NK-92 (cell line): ENCODE results near the gene LNX1.
"Not testable (repeated sequence)": the region's sequence is repeated elsewhere in the genome, so short reads cannot be mapped to it uniquely, and the experiment has no call there.

Experiments
- DNase-seq: peaks from one replicate; lab custom pipeline; 2025; ENCODE audit not compliant: unreplicated experiment; lab: John Stamatoyannopoulos, UW

Gene LNX1

DNA sequence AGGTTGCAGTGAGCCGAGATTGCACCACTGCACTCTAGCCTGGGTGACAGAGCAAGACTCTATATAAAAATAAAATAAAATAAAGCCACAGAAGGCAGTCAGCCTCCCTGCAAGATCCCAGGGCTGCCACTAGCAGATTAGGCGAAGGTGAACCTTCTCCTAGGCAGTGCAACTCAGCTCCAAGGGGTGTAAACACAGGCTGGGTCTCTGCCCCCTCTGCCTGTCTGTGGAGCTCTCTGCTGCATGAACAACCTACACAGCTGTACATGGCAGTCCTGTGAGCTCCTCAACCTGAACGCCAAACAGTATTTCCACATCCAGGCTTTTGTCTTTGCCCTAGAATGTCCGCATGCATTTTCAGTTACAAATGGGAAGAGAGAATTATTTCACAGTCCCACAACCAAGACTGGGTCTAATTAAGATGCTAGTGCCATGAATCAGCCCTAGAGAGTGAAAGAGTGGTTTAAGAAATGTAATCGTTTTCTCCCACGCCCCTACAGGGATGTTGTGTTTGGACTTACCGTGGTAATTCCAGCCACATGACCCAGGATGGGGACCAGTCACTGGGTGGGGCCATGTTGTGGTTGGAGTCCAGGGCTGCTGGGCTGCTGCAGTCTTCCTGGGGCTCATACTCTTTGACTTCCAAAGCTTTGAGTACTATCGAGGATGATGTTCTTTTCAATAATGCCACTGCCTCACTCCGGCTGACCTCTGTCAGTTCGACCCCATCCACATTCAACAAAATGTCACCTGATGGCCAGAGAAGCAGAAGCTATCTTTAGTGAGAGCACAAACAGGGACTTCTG is 114.9 kb downstream of the LNX1 start:
- no peak for DNase-seq

DNA sequence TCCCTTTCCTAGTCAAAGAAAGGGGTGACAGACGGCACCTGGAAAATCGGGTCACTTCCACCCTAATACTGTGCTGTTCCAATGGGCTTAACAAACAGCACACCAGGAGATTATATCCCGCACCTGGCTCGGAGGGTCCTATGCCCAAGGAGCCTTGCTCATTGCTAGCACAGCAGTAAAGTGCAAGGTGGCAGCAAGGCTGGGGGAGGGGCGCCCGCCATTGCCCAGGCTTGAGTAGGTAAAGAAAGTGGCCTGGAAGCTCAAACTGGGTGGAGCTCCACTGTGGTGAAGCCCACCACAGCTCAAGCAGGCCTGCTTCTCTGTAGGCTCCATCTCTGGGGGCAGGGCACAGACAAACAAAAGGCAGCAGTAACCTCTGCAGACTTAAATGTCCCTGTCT is 124.7 kb downstream of the LNX1 start:
- not testable (repeated sequence) for DNase-seq

DNA sequence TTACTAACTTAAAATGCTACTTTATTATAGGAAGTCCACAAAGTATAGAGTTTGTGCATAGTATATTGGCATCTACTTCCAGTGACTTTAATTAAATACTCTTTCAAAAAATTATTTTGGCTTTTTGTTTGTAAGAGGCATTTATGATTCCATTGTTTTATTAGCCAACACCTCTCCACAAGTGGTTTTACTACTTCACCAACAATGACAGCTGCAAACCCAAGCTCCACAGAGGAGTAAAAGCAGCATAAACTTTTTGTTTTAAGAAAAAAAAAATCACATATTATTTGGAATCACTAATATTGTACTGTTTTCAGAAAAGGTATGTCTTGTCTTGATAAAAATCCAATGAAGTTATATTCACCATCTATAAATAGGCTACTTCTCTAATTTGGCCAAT is 125.4 kb downstream of the LNX1 start:
- DNase-seq = no peak

DNA sequence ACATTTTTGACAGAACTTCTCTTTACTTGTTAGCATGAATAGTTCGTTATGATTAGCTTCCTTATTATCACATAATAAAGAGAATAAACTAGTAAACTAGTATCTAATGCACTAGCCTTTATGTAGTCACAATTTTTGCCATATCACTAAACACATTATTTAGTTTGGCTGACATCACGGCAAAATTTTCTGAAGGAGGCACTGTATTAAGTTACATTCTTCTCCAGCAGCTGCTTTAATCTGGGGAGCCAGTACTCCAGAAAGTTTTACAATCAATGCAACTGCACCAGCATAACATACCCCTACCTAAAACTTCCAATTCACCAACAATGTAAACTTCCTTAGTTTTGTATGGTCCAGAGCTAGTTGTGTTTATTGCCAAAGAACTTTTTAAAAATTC is 126.0 kb downstream of the LNX1 start:
- DNase-seq = no peak

DNA sequence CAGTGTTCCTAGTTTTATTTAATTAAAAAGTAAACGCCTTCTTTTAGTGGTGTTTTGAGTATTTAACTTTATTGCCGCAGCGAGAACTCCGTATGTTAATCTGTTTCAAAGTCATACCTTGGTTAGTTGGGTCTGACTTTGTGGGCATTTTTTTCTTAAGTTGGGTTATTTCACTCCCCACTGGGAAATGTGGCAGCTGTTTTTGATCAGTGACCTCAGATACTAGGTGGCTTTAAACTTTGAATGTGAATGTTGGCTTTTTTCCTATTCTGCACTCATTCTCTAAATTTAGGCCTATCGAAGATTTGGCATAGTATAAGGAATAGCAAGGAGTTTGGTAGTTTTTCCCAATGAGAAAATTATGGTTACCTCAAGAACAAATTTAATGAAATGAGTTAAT is 127.9 kb downstream of the LNX1 start:
- no peak for DNase-seq

DNA sequence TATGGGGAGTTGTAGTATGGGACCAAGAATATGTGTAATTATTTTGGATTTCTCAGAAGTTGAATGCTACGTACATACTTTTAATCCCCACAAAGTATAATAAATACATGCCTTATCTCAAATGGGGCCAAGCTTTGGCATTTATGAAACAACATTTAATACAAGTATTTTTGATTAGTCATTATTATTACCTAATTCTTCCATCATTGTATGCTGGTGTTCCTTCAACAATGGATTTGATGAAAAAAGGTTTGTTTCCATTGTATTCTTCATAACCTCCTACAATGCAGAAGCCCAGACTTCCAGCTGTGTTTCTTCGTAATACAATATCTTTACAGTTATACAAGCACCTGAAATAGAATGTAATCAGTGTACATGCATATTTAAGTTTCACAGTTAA is 130.0 kb downstream of the LNX1 start:
- DNase-seq = no peak

DNA sequence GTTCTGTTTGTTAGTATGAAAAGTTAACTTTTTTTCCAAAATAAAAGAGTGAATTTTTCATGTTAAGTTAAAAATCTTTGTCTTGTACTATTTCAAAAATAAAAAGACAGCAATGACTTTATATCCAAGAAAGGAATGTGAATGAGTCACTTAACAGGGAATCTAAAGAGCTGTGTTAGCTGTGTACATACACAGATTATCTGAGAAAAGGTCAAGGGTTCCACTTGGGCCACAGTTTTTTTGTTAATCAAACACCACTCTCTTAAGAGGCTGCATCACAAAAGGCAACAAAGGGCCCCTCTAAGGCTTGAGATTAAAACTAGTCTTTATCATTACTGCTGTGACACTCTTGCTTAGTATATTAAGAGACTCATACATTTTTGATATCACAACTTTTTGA is 131.7 kb downstream of the LNX1 start:
- DNase-seq = no peak

DNA sequence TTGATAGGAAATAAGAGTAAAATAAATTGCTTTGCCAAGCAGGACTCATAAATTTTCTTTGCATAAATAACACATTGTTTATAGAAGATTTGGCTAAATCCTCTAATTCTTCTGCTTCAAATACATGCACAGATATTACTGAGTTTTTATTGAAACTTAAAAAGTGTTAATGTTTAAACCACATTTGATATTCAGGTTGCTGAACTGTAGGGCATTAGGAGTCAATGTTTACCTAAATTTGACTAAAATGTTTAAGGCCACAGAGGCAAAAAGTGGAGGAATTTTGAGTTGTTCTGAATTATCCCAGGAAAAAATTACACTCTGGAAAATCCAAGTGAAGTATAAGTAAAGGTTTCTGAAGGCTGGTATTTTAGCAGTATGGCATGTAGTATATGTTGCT is 135.1 kb downstream of the LNX1 start:
- DNase-seq = no peak

DNA sequence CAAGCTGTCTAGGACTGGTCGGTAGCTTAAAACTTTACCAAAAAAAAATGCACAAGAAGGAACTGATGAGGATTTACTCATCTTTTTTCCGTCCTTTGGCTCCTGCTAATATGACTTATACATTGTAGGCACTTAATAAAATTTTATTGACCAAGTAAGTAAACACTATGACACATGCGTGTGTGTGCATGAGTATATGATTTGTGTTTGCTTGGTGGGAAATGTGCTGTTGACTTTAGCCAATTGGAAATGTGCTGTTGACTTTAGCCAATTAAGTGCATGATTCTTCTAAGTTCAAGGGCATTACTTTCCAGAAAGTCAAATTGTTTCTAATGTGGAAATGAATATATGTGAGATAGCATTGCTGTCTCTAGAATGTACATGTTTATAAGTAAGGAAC is 135.5 kb downstream of the LNX1 start:
- DNase-seq = no peak

DNA sequence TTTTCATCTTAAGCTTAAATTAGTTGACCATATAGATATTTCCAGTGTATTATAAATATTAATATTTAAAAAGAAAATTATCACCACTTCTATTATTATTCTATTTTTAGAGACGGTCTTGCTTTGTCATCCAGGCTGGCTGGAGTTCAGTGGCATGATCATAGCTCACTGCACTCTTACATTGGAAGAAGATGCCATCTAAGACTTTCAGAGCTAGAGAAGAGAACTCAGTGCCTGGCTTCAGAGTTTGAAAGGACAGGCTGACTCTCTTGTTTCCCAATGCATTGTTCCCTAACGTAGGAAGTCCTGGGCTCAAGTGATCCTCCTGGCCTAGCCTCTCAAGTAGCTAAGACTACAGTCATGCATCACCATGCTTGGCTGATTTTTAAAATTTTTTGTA is 137.9 kb downstream of the LNX1 start:
- no peak for DNase-seq

DNA sequence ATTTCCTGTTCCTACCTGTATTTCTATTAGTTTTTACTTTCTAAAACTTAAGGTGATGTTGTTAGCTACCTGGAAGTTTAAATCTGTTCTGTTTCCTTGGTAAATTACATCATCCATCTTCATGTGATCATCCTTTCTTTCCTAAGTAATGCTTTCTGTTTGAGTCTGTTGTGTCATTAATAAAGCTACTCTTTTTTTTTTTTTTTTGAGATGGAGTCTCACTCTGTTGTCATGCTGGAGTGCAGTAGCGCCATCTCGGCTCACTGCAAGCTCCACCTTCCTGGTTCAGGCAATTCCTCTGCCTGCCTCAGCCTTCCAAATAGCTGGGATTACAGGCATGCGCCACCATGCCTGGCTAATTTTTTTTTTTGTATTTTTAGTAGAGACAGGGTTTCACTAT is 140.5 kb downstream of the LNX1 start:
- no peak for DNase-seq

DNA sequence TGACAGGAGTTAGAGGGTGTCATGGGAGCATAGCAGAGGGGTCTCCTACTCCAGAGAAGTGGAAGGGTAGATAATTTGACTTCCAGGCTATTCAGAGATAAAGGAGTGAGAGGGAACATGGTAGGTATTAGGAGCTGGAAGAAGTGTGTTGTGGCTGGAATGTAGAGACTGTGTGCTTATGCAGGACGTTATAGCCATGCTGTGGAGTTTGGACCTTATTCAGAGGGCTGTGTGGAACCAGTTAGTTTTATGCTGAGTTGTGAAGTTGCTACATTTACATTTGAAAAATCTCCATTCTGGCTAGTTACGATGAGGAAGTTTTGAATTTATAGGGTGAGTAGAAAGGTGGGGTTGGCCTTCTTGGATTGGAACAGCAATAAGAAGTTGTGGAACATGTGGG is 146.3 kb downstream of the LNX1 start:
- no peak for DNase-seq

DNA sequence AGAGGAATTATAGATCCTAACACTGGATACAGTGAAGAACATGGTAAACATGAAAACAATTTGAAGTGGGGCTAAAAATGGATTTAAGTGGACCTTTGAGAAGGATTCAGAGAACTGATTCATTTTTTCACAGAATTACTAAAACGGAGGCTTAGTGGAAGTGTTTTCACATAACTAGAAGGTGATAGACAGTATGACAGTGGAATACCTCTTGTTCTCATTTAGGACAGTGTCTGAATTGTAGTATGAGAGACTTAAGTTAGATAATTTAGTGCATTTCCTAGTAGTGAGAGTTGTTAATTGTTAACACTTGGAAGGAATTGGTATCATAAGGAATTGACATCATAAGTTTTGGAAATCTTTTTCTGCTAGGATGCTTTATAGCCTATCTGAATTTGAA is 149.7 kb downstream of the LNX1 start:
- no peak for DNase-seq

DNA sequence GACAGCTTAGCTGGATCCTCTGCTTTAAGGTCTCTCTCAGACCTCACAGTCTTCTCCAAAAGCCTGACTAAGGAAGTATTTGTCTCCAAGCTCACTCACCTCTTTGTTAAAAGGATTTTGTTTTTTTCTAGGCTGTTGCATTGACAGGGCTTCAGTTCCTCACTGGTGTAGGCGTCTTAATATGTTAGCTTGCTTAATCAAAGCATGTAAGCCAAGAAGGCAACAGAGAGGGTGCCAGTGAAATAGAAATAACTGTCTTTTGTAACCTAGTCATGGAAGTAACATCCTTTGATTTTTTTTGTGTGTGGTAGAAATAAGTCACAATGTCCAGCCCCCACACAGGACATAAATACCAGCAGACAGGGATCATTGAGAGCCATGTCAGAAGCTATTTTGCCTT is 155.0 kb downstream of the LNX1 start:
- no peak for DNase-seq

DNA sequence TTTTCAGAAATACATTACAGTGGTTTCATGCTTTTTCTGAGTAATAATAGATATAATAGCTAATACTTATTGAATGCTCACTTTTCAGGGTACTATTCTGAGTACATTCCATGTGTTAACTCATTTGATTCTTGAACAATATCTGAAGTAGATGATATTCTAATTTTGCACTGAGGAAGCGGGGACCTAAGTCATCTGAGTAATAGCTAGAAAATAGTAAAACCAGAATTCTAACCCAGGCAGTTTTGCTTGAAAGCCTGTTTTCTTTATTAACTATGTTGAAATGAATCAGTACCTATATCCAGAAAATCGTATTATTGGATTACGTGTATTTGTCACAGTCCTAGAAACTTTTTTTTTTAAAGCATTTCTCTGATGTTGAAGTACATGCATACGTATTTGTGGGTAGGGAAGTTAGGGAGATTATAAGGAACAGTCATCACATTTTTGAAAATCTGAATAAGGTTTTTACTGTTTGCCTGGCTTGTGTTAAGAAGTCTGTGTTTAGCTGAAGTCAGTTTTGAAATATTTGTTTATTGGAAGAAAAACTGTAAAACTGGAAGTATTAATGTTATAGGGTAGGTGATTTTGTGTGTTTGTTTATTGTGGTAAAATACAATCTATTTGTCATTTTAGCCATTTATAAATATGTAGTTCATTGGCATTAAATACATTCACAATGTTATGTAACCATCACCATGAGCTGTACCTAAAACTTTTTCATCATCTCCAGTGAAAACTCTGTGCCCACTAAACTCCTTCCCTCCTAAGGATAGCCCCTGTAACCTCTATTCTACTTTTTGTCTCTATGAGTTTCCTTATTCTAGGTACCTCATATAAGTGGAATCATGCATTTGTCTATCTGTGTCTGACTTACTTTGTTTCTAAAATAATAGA is 158.5 kb downstream of the LNX1 start:
- DNase-seq = no peak

DNA sequence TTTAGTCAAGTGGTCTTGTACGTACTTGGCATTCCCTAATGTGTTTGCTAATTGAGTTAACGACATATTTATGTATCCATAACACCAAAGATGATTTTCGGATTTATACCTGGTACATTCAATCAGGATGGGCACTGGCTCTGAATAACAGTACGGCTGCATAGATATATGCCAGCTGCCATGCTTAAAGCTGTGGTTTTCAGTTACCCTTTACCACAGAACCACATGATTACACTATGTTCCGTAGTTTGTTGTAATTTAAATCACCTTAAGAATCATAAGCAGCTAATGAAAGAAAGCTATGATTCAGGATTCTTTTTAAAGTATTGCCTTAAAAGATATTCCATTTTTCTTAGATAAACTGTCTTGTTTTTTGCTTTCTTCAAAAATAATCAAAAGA is 160.2 kb downstream of the LNX1 start:
- no peak for DNase-seq

DNA sequence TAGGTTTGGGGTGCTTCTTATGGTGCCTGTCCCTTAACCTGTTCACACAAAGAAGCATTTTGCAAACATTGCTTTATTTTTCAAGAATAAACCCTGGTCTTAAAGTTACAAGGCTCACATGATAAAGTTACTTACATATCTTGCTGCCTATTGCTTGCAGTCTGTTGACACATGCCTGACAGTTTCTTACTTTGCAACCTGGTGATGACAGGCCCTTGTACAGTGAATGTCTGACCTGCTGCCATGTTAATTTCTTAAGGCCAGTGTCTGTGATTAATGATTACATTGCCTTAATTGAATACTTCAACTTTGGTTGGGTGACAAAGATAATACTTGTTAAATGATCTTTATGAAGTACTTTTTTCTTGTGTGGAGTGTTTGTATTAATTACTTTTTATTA is 163.9 kb downstream of the LNX1 start:
- DNase-seq = no peak

DNA sequence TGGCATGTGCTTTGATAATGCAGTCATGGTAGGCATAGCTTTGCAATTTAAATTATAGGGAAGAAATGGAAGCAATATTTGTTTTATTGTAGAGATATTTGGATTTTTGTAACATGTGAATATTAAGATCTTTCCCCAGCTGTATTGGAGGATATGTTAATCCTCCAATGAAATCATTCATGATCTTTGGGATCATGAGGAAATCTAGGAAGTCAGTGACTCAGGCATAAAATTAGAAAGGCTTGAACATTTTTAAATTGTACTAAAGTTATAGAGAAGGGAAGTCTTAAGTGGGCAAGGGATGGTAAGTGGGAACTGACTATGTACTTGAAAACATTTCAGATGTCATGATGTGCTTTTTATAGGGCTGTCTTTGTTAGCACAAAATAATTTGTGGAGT is 167.0 kb downstream of the LNX1 start:
- DNase-seq = no peak

DNA sequence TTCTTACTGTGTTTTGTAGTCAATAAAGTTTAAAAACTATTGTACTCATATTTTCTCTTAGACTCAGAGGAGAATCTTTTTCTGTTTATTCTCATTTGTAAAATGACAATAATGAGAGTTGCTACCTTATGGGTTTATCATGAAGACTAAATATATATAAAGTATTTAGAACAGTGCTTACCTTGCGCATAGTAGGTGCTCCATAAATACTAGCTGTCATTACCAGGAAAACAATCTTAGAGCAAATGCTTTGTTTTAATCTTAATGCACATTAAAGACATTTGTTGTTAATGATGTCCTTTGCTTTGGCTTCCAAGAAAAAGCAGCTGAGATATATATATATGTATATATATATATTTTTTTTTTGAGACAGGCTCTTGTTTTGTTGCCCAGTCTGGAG is 168.9 kb downstream of the LNX1 start:
- no peak for DNase-seq

DNA sequence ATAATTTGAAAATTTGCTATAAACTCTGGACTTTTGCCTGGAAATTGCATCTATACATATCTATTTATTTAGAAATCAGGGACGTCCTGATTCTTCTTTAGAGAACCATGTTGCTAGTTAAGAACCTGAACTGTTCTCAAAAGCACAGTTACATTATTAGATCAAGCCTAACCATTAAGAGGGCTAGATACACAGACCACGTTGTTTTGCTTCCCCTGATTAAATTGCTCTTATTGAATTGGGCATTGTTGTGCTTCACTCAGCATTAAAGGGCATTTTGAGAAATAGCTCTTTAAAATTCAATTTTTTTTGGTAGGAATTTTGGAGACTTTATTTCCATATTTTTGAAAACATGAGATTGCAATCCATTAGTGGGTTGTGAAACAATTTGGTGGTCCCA is 169.5 kb downstream of the LNX1 start:
- DNase-seq = no peak

DNA sequence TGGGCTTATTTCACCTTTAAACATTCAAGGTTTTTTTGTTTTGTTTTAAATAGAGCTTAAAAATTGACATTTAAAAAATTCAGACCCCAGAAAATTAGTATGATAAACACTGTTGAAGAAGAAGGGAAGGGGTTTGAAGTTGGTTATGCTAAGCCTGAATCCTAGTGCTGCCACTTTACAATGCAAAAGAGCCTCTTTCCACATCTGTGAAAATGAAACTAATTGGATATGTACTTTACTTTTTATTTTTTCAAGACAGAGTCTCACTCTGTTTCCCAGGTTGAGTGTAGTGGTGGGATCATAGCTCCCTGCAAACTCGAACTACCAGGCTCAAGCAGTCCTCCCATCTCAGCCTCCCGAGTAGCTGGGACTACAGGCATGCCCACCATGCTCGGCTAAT is 172.1 kb downstream of the LNX1 start:
- no peak for DNase-seq

DNA sequence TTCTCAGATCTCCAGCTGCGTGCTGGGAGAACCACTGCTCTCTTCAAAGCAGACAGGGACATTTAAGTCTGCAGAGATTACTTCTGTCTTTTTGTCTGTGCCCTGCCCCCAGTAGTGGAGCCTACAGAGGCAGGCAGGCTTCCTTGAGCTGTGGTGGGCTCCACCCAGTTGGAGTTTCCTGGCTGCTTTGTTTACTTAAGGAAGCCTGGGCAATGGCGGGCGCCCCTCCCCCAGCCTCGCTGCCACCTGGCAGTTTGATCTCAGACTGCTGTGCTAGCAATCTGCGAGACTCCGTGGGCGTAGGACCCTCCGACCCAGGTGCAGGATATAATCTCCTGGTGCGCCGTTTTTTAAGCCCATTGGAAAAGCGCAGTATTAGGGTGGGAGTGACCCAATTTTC is 181.8 kb downstream of the LNX1 start:
- DNase-seq = not testable (repeated sequence)
